Stimulated activated naive CD8-positive, alpha-beta T cell treated with anti-CD3 and anti-CD28 coated beads, Interleukin-15, amount 100 ng/mL, for 72 hours (primary cell): Measurements from ENCODE around the gene PLA2G4F.
A peak's percentile ranks its signal among the peaks of the same experiment; 100 is the strongest.

Experiments
- ATAC-seq: fragments of 150-1000 bp; cut with Tn5 transposase; 2 replicates; pipeline ENCODE4 v1.10.0; 2021; ENCODE audit warnings: mild to moderate bottlenecking, moderate library complexity
- DNase-seq, 2 donors: peaks; one replicate each; pipeline ENCODE4 v3.0.0; 2021 to 2022
- H3K27ac Mint-ChIP-seq, 2 donors: one replicate each; pipeline ENCODE4 v1.8.0; 2022; ENCODE audit warnings: mild to moderate bottlenecking in 2 of 2, mixed read lengths in 2 of 2, moderate library complexity in 2 of 2
- H3K27me3 Mint-ChIP-seq: one replicate; pipeline ENCODE4 v1.8.0; 2022; ENCODE audit warnings: mixed read lengths
- H3K4me1 Mint-ChIP-seq: one replicate; pipeline ENCODE4 v1.8.0; 2022; ENCODE audit warnings: mild to moderate bottlenecking, mixed read lengths
- H3K4me3 Mint-ChIP-seq, 2 donors: one replicate each; pipeline ENCODE4 v1.8.0; 2022; ENCODE audit warnings: mild to moderate bottlenecking in 2 of 2, mixed read lengths in 2 of 2, moderate library complexity in 1 of 2
- H3K9me3 Mint-ChIP-seq, 2 donors: one replicate each; pipeline ENCODE4 v1.8.0; 2022; ENCODE audit warnings: mixed read lengths in 2 of 2

Gene PLA2G4F

GRCh38 chr15:42156243-42156922 lies at the start of gene PLA2G4F:
PLA2G4F (minus strand) TSS chr15:42156636; CDS start chr15:42156549, 87 bp downstream.
- ATAC-seq (no peak), DNase-seq (no peak)
- Mint-ChIP-seq H3K4me3 (no peak within 1 kb of the TSS), H3K4me1 (peaks cover 4% of the 10 kb centered on the region), H3K27ac (peak within 1 kb of the TSS in 1 of 2 donors; percentile 46), H3K27me3 (no peaks in the 10 kb centered on the region), H3K9me3 (no peaks in the 10 kb centered on the region)

GRCh38 chr15:42203891-42204290 lies 47.5 kb upstream of the PLA2G4F start:
- Mint-ChIP-seq H3K4me3 (no peak overlapping the region), H3K4me1 (peaks cover 58% of the 10 kb centered on the region), H3K27me3 (no peaks in the 10 kb centered on the region), H3K9me3 (no peaks in the 10 kb centered on the region), H3K27ac (no peak overlapping the region)
- ATAC-seq (no peak), DNase-seq (no peak)

GRCh38 chr15:42202653-42203052 lies 46.2 kb upstream of the PLA2G4F start:
- Mint-ChIP-seq H3K27ac (no peak overlapping the region), H3K4me3 (no peak overlapping the region), H3K9me3 (no peaks in the 10 kb centered on the region), H3K27me3 (no peaks in the 10 kb centered on the region), H3K4me1 (peaks cover 54% of the 10 kb centered on the region)
- no peak for DNase-seq
- no peak for ATAC-seq

- Mint-ChIP-seq H3K27me3 (no peaks in the 10 kb centered on the region), H3K9me3 (no peaks in the 10 kb centered on the region), H3K4me1 (peaks cover 46% of the 10 kb centered on the region), H3K4me3 (no peak overlapping the region), H3K27ac (peak overlapping the region in 1 of 2 donors; percentile 20)
- ATAC-seq, result no peak
- DNase-seq, result no peak
Measured at GRCh38 chr15:42201801-42202200, 45.4 kb upstream of the PLA2G4F start.

GRCh38 chr15:42199126-42199525 lies 42.7 kb upstream of the PLA2G4F start:
- no peak overlapping the region for H3K27ac Mint-ChIP-seq
- H3K4me3 Mint-ChIP-seq, result no peak overlapping the region
- no peak for ATAC-seq
- no peaks in the 10 kb centered on the region for H3K27me3 Mint-ChIP-seq
- DNase-seq, result no peak
- H3K4me1 Mint-ChIP-seq, result peaks cover 32% of the 10 kb centered on the region
- H3K9me3 Mint-ChIP-seq, result no peaks in the 10 kb centered on the region

GRCh38 chr15:42198516-42198915 lies 42.1 kb upstream of the PLA2G4F start:
- Mint-ChIP-seq H3K4me1 (peaks cover 33% of the 10 kb centered on the region), H3K27ac (no peak overlapping the region), H3K4me3 (no peak overlapping the region), H3K9me3 (no peaks in the 10 kb centered on the region), H3K27me3 (no peaks in the 10 kb centered on the region)
- DNase-seq, result no peak
- no peak for ATAC-seq

GRCh38 chr15:42194513-42194912 lies 38.1 kb upstream of the PLA2G4F start:
- no peaks in the 10 kb centered on the region for H3K27me3 Mint-ChIP-seq
- H3K9me3 Mint-ChIP-seq, result no peaks in the 10 kb centered on the region
- peak overlapping the region; percentile 27 to 69 for H3K27ac Mint-ChIP-seq
- peak in 1 of 2 donors; percentile 32 for DNase-seq
- ATAC-seq, result peak; percentile 44
- H3K4me3 Mint-ChIP-seq, result peak overlapping the region in 1 of 2 donors; percentile 17
- H3K4me1 Mint-ChIP-seq, result peaks cover 61% of the 10 kb centered on the region

GRCh38 chr15:42193383-42193782 lies 36.9 kb upstream of the PLA2G4F start:
- no peaks in the 10 kb centered on the region for H3K27me3 Mint-ChIP-seq
- no peak for DNase-seq
- peak overlapping the region; percentile 88 to 97 for H3K27ac Mint-ChIP-seq
- H3K4me1 Mint-ChIP-seq, result peaks cover 64% of the 10 kb centered on the region
- H3K4me3 Mint-ChIP-seq, result peak overlapping the region; percentile 49 to 68
- H3K9me3 Mint-ChIP-seq, result no peaks in the 10 kb centered on the region
- ATAC-seq, result peak; percentile 66

GRCh38 chr15:42191610-42192346 lies 35.3 kb upstream of the PLA2G4F start:
- ATAC-seq (peak; percentile 28), DNase-seq (no peak)
- Mint-ChIP-seq H3K9me3 (no peaks in the 10 kb centered on the region), H3K4me3 (peak overlapping the region in 1 of 2 donors; percentile 52), H3K27me3 (no peaks in the 10 kb centered on the region), H3K4me1 (peaks cover 64% of the 10 kb centered on the region), H3K27ac (peak overlapping the region; percentile 55 to 78)

GRCh38 chr15:42190370-42190769 lies 33.9 kb upstream of the PLA2G4F start:
- Mint-ChIP-seq H3K4me3 (peak overlapping the region in 1 of 2 donors; percentile 30), H3K9me3 (no peaks in the 10 kb centered on the region), H3K4me1 (peaks cover 64% of the 10 kb centered on the region), H3K27ac (peak overlapping the region; percentile 27 to 67), H3K27me3 (no peaks in the 10 kb centered on the region)
- ATAC-seq, result peak; percentile 79
- peak in 1 of 2 donors; percentile 24 for DNase-seq

GRCh38 chr15:42185801-42186200 lies 29.4 kb upstream of the PLA2G4F start:
- no peaks in the 10 kb centered on the region for H3K9me3 Mint-ChIP-seq
- ATAC-seq (no peak), DNase-seq (no peak)
- H3K27ac Mint-ChIP-seq, result peak overlapping the region in 1 of 2 donors; percentile 5
- H3K4me3 Mint-ChIP-seq, result no peak overlapping the region
- H3K4me1 Mint-ChIP-seq, result peaks cover 20% of the 10 kb centered on the region
- no peaks in the 10 kb centered on the region for H3K27me3 Mint-ChIP-seq

GRCh38 chr15:42184736-42185135 lies 28.3 kb upstream of the PLA2G4F start:
- no peak for DNase-seq
- Mint-ChIP-seq H3K27ac (no peak overlapping the region), H3K4me3 (no peak overlapping the region), H3K9me3 (no peaks in the 10 kb centered on the region), H3K4me1 (peaks cover 9% of the 10 kb centered on the region), H3K27me3 (no peaks in the 10 kb centered on the region)
- ATAC-seq, result no peak

DNA sequence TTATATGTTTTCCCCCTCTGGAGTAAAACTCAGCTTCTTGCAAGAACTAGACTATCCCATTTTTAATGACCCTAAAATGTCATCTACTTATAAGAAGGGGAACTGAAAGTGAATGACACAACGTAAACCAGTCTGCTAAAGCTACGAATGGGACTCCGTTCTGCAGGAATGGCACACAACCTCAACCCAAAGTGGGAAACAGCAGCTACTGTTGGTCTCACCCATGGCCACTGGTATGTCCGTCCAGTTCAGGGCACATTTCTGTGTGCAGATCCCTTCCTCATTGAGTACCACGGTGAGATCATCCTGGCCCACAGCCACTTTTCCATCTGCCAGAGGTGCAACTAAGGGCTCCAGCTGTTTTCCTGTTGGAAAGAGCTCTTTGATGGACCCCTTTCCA lies 27.9 kb upstream of the PLA2G4F start:
- ATAC-seq (no peak), DNase-seq (no peak)
- Mint-ChIP-seq H3K4me1 (peaks cover 6% of the 10 kb centered on the region), H3K27me3 (no peaks in the 10 kb centered on the region), H3K27ac (no peak overlapping the region), H3K9me3 (no peaks in the 10 kb centered on the region), H3K4me3 (no peak overlapping the region)

DNA sequence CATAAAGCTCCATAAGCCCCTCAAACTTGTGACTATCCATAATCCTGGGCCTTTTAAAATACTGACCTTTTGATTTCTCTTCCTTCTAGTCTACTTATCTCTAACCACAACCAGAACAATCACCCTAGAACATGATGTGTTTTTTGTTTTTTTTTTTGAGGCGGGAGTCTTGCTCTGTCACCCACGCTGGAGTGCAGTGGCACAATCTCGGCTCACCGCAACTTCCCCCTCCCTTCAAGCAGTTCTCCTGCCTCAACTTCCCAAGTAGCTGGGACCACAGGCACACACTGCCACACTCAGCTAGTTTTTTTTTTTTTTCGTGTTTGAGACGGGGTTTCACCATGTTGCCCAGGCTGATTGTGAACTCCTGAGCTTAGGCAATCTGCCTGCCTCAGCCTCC lies 26.5 kb upstream of the PLA2G4F start:
- Mint-ChIP-seq H3K27ac (no peak overlapping the region), H3K4me3 (no peak overlapping the region), H3K9me3 (no peaks in the 10 kb centered on the region), H3K4me1 (no peaks in the 10 kb centered on the region), H3K27me3 (no peaks in the 10 kb centered on the region)
- ATAC-seq (no peak), DNase-seq (no peak)

DNA sequence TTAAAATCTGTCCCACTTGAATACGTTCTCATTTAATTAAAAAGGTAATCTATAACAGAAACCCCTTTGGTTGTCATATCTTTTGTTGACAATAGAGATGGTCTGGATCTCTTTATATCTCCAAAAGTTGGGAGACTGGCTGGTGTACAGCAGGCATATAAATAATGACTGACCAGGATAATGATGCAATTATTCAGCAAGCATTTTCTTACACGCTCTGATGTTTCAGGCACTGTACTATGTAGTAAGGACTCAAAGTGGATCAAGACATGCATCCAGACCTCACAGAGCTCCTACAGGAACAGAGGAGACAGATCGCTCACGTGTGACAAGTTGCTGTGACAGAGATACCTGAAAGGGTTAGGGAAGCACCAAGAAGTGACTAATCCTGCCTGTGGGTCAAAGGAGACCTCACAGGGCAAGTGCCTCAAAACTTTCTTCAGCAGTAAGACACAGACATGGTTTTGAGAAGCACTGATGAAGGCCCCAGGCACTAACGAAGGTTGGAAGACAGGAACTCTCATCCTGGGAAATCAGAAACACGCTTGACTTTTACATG lies 26.0 kb upstream of the PLA2G4F start:
- peak overlapping the region; percentile 1 to 69 for H3K27ac Mint-ChIP-seq

DNA sequence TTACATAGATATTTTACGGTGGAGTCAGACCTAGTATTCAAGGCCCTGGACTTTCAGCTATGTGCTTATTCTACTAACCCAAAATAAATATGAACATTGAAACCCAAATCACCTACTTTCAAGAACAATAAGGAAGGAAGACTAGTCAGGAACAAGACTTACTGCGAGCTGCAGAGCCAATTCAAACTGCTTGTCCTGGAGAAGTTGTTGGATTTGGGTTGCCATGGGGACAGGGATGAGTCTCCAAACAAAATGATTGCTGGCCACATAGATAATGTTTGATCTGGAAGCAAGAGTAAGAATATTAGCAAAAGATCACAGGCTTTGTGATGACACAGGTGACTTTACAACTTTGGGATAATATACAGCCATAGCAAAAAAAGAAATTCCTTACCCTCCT lies 21.6 kb upstream of the PLA2G4F start:
- H3K27me3 Mint-ChIP-seq, result no peaks in the 10 kb centered on the region
- H3K4me3 Mint-ChIP-seq, result no peak overlapping the region
- DNase-seq (no peak), ATAC-seq (no peak)
- H3K27ac Mint-ChIP-seq, result no peak overlapping the region
- no peaks in the 10 kb centered on the region for H3K9me3 Mint-ChIP-seq
- no peaks in the 10 kb centered on the region for H3K4me1 Mint-ChIP-seq

More for the DNA sequence above, 26.0 kb upstream of the PLA2G4F start:
- no peak overlapping the region for H3K4me3 Mint-ChIP-seq
- no peak for DNase-seq
- ATAC-seq, result no peak
- no peaks in the 10 kb centered on the region for H3K27me3 Mint-ChIP-seq
- no peaks in the 10 kb centered on the region for H3K9me3 Mint-ChIP-seq
- H3K4me1 Mint-ChIP-seq, result no peaks in the 10 kb centered on the region
